C1 segment of cervical spinal cord (tissue), 14 donors: ENCODE data around the gene CCDC82.
A peak's percentile ranks its signal among the peaks of the same experiment; 100 is the strongest.

Experiments used
- DNase-seq, 14 donors: peaks; one replicate each; lab custom pipeline; 2025; lab: John Stamatoyannopoulos, UW

Gene CCDC82

GRCh38 chr11:96329855-96330510, 59.7 kb downstream of the CCDC82 start:
- no peak for DNase-seq

- DNase-seq: no peak
These were observed 60.3 kb downstream of the CCDC82 start for GRCh38 chr11:96329419-96329818.

- DNase-seq: no peak
These were observed 61.2 kb downstream of the CCDC82 start for GRCh38 chr11:96328395-96329010.

- no peak for DNase-seq
These were observed 62.8 kb downstream of the CCDC82 start for GRCh38 chr11:96326959-96327358.

- DNase-seq: no peak
These were observed 64.8 kb downstream of the CCDC82 start for GRCh38 chr11:96324912-96325311.

GRCh38 chr11:96323642-96323985, 66.1 kb downstream of the CCDC82 start:
- no peak for DNase-seq

- DNase-seq: no peak
These were observed 66.7 kb downstream of the CCDC82 start for GRCh38 chr11:96322775-96323641.

GRCh38 chr11:96321091-96321490, 68.6 kb downstream of the CCDC82 start:
- no peak for DNase-seq

GRCh38 chr11:96319898-96320656, 69.6 kb downstream of the CCDC82 start:
- peak in 1 of 14 donors; percentile 14 for DNase-seq

GRCh38 chr11:96318850-96319249, 70.9 kb downstream of the CCDC82 start:
- DNase-seq: no peak

GRCh38 chr11:96318399-96318798, 71.3 kb downstream of the CCDC82 start:
- DNase-seq: no peak

- DNase-seq: no peak
These were observed 71.7 kb downstream of the CCDC82 start for GRCh38 chr11:96317985-96318384.

GRCh38 chr11:96317571-96317970, 72.1 kb downstream of the CCDC82 start:
- DNase-seq: peak in 3 of 14 donors; percentile 15 to 24 (median 16)

- no peak for DNase-seq
These were observed 72.8 kb downstream of the CCDC82 start for GRCh38 chr11:96316869-96317268.

- no peak for DNase-seq
These were observed 74.2 kb downstream of the CCDC82 start for GRCh38 chr11:96315476-96315875.

GRCh38 chr11:96314326-96315020, 75.2 kb downstream of the CCDC82 start:
- DNase-seq: no peak

GRCh38 chr11:96313163-96313562, 76.5 kb downstream of the CCDC82 start:
- DNase-seq: peak in 1 of 14 donors; percentile 6

- no peak for DNase-seq
These were observed 78.6 kb downstream of the CCDC82 start for GRCh38 chr11:96311120-96311568.

GRCh38 chr11:96310236-96310635, 79.5 kb downstream of the CCDC82 start:
- DNase-seq: no peak

GRCh38 chr11:96309643-96310017, 80.1 kb downstream of the CCDC82 start:
- DNase-seq: no peak

GRCh38 chr11:96309016-96309642, 80.6 kb downstream of the CCDC82 start:
- no peak for DNase-seq
